WTC11 (cell line): ENCODE data around the gene CILP2.

Experiments
- FOXK1 ChIP-seq: sonication (generic); formaldehyde crosslinking; IDR thresholded peaks from 2 replicates; pipeline ENCODE4 v1.8.0; 2022; ENCODE audit warnings: mild to moderate bottlenecking, moderate library complexity, missing genetic modification reagents
- GTF2I ChIP-seq: fragments of 250-450 bp; sonication (Bioruptor Pico); conservative IDR thresholded peaks from 2 replicates; pipeline ENCODE4 v1.4.0; 2021; ENCODE audit warnings: mild to moderate bottlenecking
- NR2C2 ChIP-seq: sonication (generic); formaldehyde crosslinking; IDR thresholded peaks from 2 replicates; pipeline ENCODE4 v1.8.0; 2022; ENCODE audit warnings: mild to moderate bottlenecking, missing genetic modification reagents
- SP1 ChIP-seq: sonication (generic); formaldehyde crosslinking; conservative IDR thresholded peaks from 2 replicates; pipeline ENCODE4 v1.8.1; 2022; ENCODE audit warnings: missing genetic modification reagents
- ZNF263 ChIP-seq: sonication (generic); formaldehyde crosslinking; IDR thresholded peaks from 2 replicates; pipeline ENCODE4 v1.8.1; 2022; ENCODE audit warnings: low read depth, mild to moderate bottlenecking, moderate library complexity, missing genetic modification reagents
- TF ChIP-seq, protein P1 (sequence below): fragments of 200-600 bp; IDR thresholded peaks from 2 replicates; pipeline ENCODE4 v1.8.0; 2022; ENCODE audit warnings: antibody characterized with exemption
- TF ChIP-seq, protein P2 (sequence below): sonication (generic); formaldehyde crosslinking; IDR thresholded peaks from 2 replicates; pipeline ENCODE4 v1.8.1; 2022; ENCODE audit warnings: low read depth, mild to moderate bottlenecking, moderate library complexity, missing genetic modification reagents, borderline replicate concordance
- TF ChIP-seq, protein P3 (sequence below): sonication (generic); formaldehyde crosslinking; IDR thresholded peaks from 2 replicates; pipeline ENCODE4 v1.8.1; 2023; ENCODE audit warnings: mild to moderate bottlenecking, missing genetic modification reagents, borderline replicate concordance
- TF ChIP-seq, protein P4 (sequence below): sonication (generic); formaldehyde crosslinking; IDR thresholded peaks from 2 replicates; pipeline ENCODE4 v1.8.0; 2022; ENCODE audit warnings: mild to moderate bottlenecking, missing genetic modification reagents
- TF ChIP-seq, protein P5 (sequence below): sonication (generic); formaldehyde crosslinking; IDR thresholded peaks from 2 replicates; pipeline ENCODE4 v1.8.1; 2023; ENCODE audit warnings: mild to moderate bottlenecking, missing genetic modification reagents
- TF ChIP-seq, protein P6 (sequence below): fragments of 250-450 bp; sonication (Bioruptor Pico); IDR thresholded peaks from 2 replicates; pipeline ENCODE4 v1.9.0; 2021; ENCODE audit warnings: mild to moderate bottlenecking, borderline replicate concordance
- TF ChIP-seq, protein P7 (sequence below): sonication (generic); formaldehyde crosslinking; IDR thresholded peaks from 2 replicates; pipeline ENCODE4 v1.8.1; 2022; ENCODE audit warnings: low read depth, missing genetic modification reagents, borderline replicate concordance

DNA sequence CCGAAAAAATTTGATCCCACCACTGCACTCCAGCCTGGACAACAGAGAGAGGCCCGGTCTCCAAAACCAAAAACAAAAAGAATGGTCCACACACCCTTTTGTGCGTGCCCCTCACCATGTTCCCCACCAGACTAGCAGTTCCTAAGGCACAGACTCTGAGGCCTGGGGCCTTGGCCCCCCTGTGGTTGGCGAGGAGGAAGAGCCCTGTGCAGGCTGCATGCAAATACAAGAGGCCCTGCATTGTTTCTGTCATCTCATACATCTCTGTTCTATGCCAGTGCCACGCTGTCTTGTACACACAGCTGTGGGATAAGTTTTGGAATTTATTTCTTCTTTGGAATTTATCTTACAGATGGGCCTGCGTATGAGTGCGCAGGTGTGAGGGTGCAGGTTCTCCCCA, 14.0 kb upstream of the CILP2 start:
- TF ChIP-seq, protein P1, sequence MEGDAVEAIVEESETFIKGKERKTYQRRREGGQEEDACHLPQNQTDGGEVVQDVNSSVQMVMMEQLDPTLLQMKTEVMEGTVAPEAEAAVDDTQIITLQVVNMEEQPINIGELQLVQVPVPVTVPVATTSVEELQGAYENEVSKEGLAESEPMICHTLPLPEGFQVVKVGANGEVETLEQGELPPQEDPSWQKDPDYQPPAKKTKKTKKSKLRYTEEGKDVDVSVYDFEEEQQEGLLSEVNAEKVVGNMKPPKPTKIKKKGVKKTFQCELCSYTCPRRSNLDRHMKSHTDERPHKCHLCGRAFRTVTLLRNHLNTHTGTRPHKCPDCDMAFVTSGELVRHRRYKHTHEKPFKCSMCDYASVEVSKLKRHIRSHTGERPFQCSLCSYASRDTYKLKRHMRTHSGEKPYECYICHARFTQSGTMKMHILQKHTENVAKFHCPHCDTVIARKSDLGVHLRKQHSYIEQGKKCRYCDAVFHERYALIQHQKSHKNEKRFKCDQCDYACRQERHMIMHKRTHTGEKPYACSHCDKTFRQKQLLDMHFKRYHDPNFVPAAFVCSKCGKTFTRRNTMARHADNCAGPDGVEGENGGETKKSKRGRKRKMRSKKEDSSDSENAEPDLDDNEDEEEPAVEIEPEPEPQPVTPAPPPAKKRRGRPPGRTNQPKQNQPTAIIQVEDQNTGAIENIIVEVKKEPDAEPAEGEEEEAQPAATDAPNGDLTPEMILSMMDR: no peak
- TF ChIP-seq, protein P2, sequence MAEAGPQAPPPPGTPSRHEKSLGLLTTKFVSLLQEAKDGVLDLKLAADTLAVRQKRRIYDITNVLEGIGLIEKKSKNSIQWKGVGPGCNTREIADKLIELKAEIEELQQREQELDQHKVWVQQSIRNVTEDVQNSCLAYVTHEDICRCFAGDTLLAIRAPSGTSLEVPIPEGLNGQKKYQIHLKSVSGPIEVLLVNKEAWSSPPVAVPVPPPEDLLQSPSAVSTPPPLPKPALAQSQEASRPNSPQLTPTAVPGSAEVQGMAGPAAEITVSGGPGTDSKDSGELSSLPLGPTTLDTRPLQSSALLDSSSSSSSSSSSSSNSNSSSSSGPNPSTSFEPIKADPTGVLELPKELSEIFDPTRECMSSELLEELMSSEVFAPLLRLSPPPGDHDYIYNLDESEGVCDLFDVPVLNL (CRISPR knock-in tag): no peak
- TF ChIP-seq FOXK1 (CRISPR knock-in tag): no peak
- TF ChIP-seq, protein P3, sequence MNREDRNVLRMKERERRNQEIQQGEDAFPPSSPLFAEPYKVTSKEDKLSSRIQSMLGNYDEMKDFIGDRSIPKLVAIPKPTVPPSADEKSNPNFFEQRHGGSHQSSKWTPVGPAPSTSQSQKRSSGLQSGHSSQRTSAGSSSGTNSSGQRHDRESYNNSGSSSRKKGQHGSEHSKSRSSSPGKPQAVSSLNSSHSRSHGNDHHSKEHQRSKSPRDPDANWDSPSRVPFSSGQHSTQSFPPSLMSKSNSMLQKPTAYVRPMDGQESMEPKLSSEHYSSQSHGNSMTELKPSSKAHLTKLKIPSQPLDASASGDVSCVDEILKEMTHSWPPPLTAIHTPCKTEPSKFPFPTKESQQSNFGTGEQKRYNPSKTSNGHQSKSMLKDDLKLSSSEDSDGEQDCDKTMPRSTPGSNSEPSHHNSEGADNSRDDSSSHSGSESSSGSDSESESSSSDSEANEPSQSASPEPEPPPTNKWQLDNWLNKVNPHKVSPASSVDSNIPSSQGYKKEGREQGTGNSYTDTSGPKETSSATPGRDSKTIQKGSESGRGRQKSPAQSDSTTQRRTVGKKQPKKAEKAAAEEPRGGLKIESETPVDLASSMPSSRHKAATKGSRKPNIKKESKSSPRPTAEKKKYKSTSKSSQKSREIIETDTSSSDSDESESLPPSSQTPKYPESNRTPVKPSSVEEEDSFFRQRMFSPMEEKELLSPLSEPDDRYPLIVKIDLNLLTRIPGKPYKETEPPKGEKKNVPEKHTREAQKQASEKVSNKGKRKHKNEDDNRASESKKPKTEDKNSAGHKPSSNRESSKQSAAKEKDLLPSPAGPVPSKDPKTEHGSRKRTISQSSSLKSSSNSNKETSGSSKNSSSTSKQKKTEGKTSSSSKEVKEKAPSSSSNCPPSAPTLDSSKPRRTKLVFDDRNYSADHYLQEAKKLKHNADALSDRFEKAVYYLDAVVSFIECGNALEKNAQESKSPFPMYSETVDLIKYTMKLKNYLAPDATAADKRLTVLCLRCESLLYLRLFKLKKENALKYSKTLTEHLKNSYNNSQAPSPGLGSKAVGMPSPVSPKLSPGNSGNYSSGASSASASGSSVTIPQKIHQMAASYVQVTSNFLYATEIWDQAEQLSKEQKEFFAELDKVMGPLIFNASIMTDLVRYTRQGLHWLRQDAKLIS (CRISPR knock-in tag): no peak
- TF ChIP-seq, protein P4, sequence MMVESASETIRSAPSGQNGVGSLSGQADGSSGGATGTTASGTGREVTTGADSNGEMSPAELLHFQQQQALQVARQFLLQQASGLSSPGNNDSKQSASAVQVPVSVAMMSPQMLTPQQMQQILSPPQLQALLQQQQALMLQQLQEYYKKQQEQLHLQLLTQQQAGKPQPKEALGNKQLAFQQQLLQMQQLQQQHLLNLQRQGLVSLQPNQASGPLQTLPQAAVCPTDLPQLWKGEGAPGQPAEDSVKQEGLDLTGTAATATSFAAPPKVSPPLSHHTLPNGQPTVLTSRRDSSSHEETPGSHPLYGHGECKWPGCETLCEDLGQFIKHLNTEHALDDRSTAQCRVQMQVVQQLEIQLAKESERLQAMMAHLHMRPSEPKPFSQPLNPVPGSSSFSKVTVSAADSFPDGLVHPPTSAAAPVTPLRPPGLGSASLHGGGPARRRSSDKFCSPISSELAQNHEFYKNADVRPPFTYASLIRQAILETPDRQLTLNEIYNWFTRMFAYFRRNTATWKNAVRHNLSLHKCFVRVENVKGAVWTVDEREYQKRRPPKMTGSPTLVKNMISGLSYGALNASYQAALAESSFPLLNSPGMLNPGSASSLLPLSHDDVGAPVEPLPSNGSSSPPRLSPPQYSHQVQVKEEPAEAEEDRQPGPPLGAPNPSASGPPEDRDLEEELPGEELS (CRISPR knock-in tag): no peak
- no peak for TF ChIP-seq ZNF263 (CRISPR knock-in tag)
- TF ChIP-seq, protein P5, sequence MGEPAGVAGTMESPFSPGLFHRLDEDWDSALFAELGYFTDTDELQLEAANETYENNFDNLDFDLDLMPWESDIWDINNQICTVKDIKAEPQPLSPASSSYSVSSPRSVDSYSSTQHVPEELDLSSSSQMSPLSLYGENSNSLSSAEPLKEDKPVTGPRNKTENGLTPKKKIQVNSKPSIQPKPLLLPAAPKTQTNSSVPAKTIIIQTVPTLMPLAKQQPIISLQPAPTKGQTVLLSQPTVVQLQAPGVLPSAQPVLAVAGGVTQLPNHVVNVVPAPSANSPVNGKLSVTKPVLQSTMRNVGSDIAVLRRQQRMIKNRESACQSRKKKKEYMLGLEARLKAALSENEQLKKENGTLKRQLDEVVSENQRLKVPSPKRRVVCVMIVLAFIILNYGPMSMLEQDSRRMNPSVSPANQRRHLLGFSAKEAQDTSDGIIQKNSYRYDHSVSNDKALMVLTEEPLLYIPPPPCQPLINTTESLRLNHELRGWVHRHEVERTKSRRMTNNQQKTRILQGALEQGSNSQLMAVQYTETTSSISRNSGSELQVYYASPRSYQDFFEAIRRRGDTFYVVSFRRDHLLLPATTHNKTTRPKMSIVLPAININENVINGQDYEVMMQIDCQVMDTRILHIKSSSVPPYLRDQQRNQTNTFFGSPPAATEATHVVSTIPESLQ (CRISPR knock-in tag): no peak
- no peak for TF ChIP-seq NR2C2 (CRISPR knock-in tag)
- TF ChIP-seq SP1: no peak
- TF ChIP-seq, protein P6, sequence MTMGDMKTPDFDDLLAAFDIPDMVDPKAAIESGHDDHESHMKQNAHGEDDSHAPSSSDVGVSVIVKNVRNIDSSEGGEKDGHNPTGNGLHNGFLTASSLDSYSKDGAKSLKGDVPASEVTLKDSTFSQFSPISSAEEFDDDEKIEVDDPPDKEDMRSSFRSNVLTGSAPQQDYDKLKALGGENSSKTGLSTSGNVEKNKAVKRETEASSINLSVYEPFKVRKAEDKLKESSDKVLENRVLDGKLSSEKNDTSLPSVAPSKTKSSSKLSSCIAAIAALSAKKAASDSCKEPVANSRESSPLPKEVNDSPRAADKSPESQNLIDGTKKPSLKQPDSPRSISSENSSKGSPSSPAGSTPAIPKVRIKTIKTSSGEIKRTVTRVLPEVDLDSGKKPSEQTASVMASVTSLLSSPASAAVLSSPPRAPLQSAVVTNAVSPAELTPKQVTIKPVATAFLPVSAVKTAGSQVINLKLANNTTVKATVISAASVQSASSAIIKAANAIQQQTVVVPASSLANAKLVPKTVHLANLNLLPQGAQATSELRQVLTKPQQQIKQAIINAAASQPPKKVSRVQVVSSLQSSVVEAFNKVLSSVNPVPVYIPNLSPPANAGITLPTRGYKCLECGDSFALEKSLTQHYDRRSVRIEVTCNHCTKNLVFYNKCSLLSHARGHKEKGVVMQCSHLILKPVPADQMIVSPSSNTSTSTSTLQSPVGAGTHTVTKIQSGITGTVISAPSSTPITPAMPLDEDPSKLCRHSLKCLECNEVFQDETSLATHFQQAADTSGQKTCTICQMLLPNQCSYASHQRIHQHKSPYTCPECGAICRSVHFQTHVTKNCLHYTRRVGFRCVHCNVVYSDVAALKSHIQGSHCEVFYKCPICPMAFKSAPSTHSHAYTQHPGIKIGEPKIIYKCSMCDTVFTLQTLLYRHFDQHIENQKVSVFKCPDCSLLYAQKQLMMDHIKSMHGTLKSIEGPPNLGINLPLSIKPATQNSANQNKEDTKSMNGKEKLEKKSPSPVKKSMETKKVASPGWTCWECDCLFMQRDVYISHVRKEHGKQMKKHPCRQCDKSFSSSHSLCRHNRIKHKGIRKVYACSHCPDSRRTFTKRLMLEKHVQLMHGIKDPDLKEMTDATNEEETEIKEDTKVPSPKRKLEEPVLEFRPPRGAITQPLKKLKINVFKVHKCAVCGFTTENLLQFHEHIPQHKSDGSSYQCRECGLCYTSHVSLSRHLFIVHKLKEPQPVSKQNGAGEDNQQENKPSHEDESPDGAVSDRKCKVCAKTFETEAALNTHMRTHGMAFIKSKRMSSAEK (CRISPR knock-in tag): no peak
- no peak for TF ChIP-seq GTF2I
- TF ChIP-seq, protein P7, sequence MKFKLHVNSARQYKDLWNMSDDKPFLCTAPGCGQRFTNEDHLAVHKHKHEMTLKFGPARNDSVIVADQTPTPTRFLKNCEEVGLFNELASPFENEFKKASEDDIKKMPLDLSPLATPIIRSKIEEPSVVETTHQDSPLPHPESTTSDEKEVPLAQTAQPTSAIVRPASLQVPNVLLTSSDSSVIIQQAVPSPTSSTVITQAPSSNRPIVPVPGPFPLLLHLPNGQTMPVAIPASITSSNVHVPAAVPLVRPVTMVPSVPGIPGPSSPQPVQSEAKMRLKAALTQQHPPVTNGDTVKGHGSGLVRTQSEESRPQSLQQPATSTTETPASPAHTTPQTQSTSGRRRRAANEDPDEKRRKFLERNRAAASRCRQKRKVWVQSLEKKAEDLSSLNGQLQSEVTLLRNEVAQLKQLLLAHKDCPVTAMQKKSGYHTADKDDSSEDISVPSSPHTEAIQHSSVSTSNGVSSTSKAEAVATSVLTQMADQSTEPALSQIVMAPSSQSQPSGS (CRISPR knock-in tag): no peak
